ENCODE results near the gene ELP4.
A peak's percentile ranks its signal among the peaks of the same experiment; 100 is the strongest.

ELP4 gene

DNA sequence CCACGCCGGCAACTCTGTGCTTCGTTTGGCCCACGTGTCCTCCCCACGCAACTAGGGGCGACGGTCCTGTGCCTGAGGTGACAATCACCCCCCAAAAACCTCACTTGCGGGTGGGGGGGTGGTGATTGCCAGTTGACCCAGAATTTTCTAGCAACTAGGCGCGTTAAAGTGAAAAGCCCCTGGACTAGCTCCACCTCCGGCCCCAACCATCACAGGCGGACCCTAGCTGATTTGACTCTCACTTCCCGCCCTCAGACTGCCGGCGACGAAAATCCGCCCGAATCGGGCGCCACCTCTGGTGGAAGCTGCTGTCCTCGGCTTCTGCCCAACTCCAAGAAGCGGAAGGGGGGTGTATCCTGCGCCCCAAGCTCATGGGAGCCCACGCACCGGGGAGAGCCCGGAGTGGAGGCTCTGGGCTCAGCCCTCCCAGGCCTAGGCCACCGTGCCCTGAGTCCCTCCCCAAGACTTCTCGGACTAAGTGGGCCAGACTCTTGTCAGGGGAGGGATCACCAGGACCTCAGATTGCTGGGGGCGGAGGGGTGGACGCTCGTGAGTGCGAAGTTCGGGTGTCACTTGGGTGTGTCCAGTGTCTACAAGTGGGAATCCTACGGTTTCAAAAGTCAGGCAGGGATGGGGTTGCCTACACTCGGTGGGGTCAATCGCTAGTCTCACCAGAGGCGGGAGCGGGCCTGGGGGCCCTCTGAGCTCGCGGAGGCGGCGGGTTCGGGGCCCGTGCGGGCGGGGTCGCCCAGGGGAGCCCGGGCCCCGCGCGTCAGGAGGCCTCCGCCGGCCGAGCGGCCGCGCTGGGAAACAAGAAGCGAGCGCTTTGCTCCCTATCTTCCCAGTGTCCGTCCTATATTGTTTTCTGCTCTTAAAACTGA, 289.2 kb downstream of the ELP4 start:
- Mint-ChIP-seq H3K36me3 (ENCODE audit: low read depth) (no peaks in the 10 kb centered on the region), H3K4me3 (peak overlapping the region; percentile 11), H3K27ac (no peak overlapping the region), H3K9me3 (no peaks in the 10 kb centered on the region), H3K4me1 (peaks cover 30% of the 10 kb centered on the region), H3K27me3 (ENCODE audit: low read depth, poor library complexity) (no peaks in the 10 kb centered on the region)
- TF ChIP-seq, protein P1, sequence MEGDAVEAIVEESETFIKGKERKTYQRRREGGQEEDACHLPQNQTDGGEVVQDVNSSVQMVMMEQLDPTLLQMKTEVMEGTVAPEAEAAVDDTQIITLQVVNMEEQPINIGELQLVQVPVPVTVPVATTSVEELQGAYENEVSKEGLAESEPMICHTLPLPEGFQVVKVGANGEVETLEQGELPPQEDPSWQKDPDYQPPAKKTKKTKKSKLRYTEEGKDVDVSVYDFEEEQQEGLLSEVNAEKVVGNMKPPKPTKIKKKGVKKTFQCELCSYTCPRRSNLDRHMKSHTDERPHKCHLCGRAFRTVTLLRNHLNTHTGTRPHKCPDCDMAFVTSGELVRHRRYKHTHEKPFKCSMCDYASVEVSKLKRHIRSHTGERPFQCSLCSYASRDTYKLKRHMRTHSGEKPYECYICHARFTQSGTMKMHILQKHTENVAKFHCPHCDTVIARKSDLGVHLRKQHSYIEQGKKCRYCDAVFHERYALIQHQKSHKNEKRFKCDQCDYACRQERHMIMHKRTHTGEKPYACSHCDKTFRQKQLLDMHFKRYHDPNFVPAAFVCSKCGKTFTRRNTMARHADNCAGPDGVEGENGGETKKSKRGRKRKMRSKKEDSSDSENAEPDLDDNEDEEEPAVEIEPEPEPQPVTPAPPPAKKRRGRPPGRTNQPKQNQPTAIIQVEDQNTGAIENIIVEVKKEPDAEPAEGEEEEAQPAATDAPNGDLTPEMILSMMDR (IDR thresholded peaks at IDR 0.05): no peak
- DNase-seq: peak; percentile 64

DNA sequence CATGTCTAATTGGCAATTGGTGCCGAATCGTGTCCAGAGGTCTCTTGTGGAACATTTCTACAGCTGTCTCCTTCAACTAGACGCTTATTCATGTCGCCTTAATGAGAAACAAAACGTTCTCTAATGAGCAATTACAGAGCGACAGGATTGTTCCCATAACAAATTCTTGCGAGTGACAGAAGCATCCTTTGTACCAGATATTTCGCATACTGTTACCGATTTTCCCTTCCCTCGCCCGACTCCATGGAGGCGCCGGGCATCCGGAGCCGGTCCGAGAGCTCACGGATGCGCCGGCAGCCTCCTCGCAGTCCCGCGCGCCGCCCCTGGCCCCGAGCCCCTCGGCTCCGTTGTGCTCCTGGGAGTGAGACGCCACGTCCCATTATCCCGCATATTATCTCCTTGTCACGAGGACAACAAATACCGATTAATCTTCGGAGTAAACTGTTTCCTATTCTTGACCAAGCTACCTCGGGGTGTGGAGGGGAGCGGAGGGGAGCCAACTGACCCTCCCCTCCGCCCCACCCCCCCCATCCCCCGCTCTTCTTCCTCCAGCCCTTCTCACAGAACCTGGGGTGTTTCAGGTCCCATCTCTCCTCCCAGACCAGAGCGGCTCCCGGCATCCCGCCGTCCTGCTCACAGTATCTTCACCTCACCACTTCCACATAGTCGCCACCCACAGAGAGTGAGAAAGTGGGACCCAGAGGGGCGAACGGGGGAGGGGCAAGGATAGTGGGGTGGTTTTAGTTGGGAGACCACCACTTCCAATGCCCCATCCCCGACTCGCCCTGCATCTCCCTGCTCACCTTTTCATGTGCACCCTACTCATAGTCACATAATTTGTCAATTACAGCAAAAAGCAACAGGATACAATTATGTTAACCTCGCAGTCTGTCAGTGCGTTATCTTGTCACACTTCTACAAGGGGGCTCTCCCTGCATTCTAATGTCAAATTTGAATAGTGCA, 290.1 kb downstream of the ELP4 start:
- DNase-seq: peak; percentile 38
- no peak overlapping the region for H3K27ac Mint-ChIP-seq
- TF ChIP-seq, protein P1 (IDR thresholded peaks at IDR 0.05): no peak
- no peaks in the 10 kb centered on the region for H3K27me3 Mint-ChIP-seq (ENCODE audit: low read depth, poor library complexity)
- H3K4me3 Mint-ChIP-seq: peak overlapping the region; percentile 6
- H3K4me1 Mint-ChIP-seq: peaks cover 38% of the 10 kb centered on the region
- H3K9me3 Mint-ChIP-seq: no peaks in the 10 kb centered on the region
- H3K36me3 Mint-ChIP-seq (ENCODE audit: low read depth): no peaks in the 10 kb centered on the region

DNA sequence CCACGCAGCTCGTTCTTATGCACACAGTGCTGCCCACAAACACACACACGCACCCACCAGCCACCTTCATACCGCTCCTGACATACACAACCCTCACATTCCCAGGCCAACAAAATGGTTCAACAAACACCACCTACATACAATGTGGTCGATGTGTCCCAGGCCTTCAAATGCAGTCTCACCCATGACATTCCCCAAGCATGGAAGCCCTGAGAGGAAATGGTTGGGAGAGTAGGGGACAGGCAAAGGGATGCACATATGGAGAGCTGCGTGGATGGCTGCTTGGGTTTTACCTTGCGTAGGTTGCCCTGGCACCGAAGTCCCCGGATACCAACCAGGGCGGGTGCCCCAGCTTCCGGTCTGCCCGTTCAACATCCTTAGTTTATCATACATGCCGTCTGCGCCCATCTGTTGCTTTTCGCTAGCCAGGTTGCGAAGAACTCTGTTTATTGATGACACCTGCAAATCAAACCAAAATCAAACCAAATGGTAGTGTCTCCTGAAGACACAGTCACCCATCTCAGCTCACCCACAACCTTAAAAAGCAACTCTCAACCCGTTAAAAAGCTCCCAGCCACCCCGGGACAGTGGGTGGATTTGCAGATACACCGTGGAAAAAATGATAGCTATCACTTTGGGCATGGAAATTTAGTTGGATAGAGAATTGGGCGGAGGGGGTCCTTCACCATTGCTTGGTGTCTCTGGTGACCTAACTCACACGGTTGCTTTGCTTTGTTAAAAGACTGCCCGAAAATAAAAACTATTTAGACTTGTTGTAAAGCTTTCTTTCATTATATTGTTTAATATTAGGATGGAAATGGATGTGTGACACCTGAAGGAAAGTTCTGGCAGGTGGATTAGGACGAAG, 291.1 kb downstream of the ELP4 start:
- H3K27me3 Mint-ChIP-seq (ENCODE audit: low read depth, poor library complexity): no peaks in the 10 kb centered on the region
- H3K4me3 Mint-ChIP-seq: peak overlapping the region; percentile 6
- TF ChIP-seq, protein P1 (IDR thresholded peaks at IDR 0.05): no peak
- no peaks in the 10 kb centered on the region for H3K9me3 Mint-ChIP-seq
- peaks cover 40% of the 10 kb centered on the region for H3K4me1 Mint-ChIP-seq
- H3K27ac Mint-ChIP-seq: no peak overlapping the region
- no peak for DNase-seq
- H3K36me3 Mint-ChIP-seq (ENCODE audit: low read depth): no peaks in the 10 kb centered on the region

DNA sequence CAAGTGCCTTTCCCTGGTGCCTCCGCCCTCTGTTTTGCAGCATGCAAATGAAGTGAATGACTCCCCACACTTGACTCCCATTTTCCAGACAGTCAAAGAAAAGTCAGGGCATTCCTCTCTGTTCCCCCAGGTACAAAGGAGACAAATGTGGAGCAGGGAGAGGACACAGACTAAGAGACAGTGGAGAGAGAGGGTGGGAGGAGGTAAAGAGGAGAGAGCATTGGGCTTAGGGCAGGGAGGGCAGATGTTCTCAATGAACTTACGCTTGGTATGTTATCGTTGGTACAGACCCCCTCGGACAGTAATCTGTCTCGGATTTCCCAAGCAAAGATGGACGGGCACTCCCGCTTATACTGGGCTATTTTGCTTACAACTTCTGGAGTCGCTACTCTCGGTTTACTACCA, 291.7 kb downstream of the ELP4 start:
- Mint-ChIP-seq H3K9me3 (no peaks in the 10 kb centered on the region), H3K27ac (no peak overlapping the region), H3K27me3 (ENCODE audit: low read depth, poor library complexity) (no peaks in the 10 kb centered on the region), H3K36me3 (ENCODE audit: low read depth) (no peaks in the 10 kb centered on the region), H3K4me3 (no peak overlapping the region), H3K4me1 (peaks cover 33% of the 10 kb centered on the region)
- no peak for DNase-seq
- TF ChIP-seq, protein P1 (IDR thresholded peaks at IDR 0.05): no peak

DNA sequence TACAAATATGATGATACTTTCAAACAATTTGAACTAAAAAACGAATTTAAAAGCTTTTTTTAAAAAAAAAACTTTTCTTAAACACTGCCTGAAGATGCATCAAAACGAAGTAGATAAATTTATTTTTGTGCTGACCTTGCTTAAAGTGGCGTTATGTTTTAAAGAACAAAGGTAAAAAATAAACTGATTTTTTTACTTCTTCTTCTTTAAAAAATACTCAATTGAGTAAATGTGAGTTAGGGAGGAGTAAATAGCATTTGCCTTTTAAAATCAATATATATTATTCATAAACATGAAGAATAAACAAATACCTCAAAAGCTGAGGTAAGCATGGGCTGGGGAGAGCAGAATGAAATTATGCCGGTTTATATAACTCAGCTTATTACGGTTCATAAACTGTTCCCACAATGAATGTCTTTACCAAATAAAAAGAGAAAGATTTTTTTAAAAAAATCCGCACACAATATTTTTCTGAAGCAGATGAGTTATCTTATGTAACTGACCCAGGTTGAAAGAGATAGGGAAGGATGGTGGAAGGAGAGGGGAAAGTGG, 292.5 kb downstream of the ELP4 start:
- peaks cover 30% of the 10 kb centered on the region for H3K4me1 Mint-ChIP-seq
- H3K36me3 Mint-ChIP-seq (ENCODE audit: low read depth): no peaks in the 10 kb centered on the region
- TF ChIP-seq, protein P1 (IDR thresholded peaks at IDR 0.05): no peak
- H3K4me3 Mint-ChIP-seq: no peak overlapping the region
- DNase-seq: no peak
- no peaks in the 10 kb centered on the region for H3K27me3 Mint-ChIP-seq (ENCODE audit: low read depth, poor library complexity)
- H3K9me3 Mint-ChIP-seq: no peaks in the 10 kb centered on the region
- H3K27ac Mint-ChIP-seq: no peak overlapping the region
